Measurements from ENCODE around the gene GRIK3. TPM values are rescaled to one million over a fixed set of nuclear protein-coding genes. Genes with fewer than 3 reads are reported as not detected.
A peak's percentile ranks its signal among the peaks of the same experiment; 100 is the strongest.

GRIK3 gene
- total and polyA plus RNA-seq, 2 experiments from 2014 or later = under 0.01 TPM; not detected in 1

DNA sequence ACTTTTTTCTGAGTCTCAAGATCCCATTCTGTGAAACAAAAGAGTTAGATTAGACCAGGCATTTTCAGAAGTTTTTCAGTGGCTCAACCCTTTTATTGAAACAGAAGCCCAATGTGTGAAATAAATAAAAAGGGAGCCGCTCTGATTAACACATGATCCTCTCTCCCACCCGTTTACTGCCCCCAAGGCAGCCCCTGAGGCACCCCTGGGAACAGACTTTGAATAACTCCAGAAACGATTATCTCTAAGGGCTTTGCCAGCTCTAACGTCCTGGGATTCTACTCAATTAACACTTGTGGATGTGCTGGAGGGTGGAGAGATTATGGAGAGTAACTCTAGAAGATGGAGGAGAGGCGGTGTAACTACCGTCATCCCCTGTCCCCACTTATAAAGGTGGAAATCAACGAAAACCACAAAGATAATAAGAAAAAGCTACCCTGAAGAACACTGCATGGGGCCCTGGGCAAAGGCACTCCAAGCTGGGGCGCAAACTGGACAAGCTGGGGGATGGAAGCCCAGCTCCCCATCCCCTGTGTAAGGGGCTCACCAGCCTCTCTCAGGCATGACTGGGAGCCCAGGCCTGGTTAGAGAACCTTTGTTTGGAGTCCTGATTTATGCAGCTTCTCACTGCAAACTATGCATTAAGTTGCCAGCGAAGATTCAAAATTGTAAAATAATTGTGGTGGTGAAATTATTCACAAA lies 39.0 kb upstream of the GRIK3 start:
- Histone ChIP-seq H3K9me3 (ENCODE audit: low read depth) (no peaks in the 10 kb centered on the region), H3K9me2 (replicated peaks; ENCODE audit: insufficient read depth) (no peaks in the 10 kb centered on the region), H2AFZ (no peak overlapping the region), H4K20me1 (ENCODE audit: insufficient read depth, poor library complexity, severe bottlenecking) (no peaks in the 10 kb centered on the region), H3K27me3 (no peaks in the 10 kb centered on the region), H3K4me2 (no peak overlapping the region), H3K79me2 (no peaks in the 10 kb centered on the region), H3K36me3 (replicated peaks; ENCODE audit: insufficient read depth, low read depth) (no peaks in the 10 kb centered on the region), H3K27ac (no peak overlapping the region), H3K4me1 (ENCODE audit: insufficient read depth) (no peaks in the 10 kb centered on the region), H3K4me3 (no peak overlapping the region)
- DNase-seq (ENCODE audit: low spot score) = no peak
- TF ChIP-seq EZH2 (IDR thresholded peaks at IDR 0.05; ENCODE audit: borderline replicate concordance) (no peak), CTCF (IDR thresholded peaks at IDR 0.05; ENCODE audit: poor library complexity) (no peak), EZH2phosphoT487 (IDR thresholded peaks at IDR 0.05; ENCODE audit: low read depth, severe bottlenecking, unreplicated experiment) (no peak)
- WGBS (ENCODE audit: low lambda C conversion rate, missing lambda C conversion rate) = 66% methylated on average over 9 of the region's 9 CpGs

GRCh38 chr1:37071829-37072228 lies 37.5 kb upstream of the GRIK3 start:
- Histone ChIP-seq H3K36me3 (replicated peaks; ENCODE audit: insufficient read depth, low read depth) (no peaks in the 10 kb centered on the region), H2AFZ (no peak overlapping the region), H3K9me3 (ENCODE audit: low read depth) (no peaks in the 10 kb centered on the region), H4K20me1 (ENCODE audit: insufficient read depth, poor library complexity, severe bottlenecking) (no peaks in the 10 kb centered on the region), H3K79me2 (no peaks in the 10 kb centered on the region), H3K27ac (peak overlapping the region; percentile 80), H3K4me2 (no peak overlapping the region), H3K4me3 (no peak overlapping the region), H3K9me2 (replicated peaks; ENCODE audit: insufficient read depth) (no peaks in the 10 kb centered on the region), H3K4me1 (ENCODE audit: insufficient read depth) (no peaks in the 10 kb centered on the region), H3K27me3 (no peaks in the 10 kb centered on the region)
- peak; percentile 74 for DNase-seq (ENCODE audit: low spot score)
- TF ChIP-seq EZH2phosphoT487 (IDR thresholded peaks at IDR 0.05; ENCODE audit: low read depth, severe bottlenecking, unreplicated experiment) (no peak), CTCF (IDR thresholded peaks at IDR 0.05; ENCODE audit: poor library complexity) (no peak), EZH2 (IDR thresholded peaks at IDR 0.05; ENCODE audit: borderline replicate concordance) (no peak)
- 54% methylated on average over 7 of the region's 7 CpGs for WGBS (ENCODE audit: low lambda C conversion rate, missing lambda C conversion rate)

GRCh38 chr1:37070126-37070525 lies 35.8 kb upstream of the GRIK3 start:
- 52% methylated on average over 5 of the region's 5 CpGs for WGBS (ENCODE audit: low lambda C conversion rate, missing lambda C conversion rate)
- no peak overlapping the region for H3K27ac ChIP-seq
- H3K79me2 ChIP-seq = no peaks in the 10 kb centered on the region
- DNase-seq (ENCODE audit: low spot score) = no peak
- H3K36me3 ChIP-seq (replicated peaks; ENCODE audit: insufficient read depth, low read depth) = no peaks in the 10 kb centered on the region
- H3K4me2 ChIP-seq = no peak overlapping the region
- H3K4me3 ChIP-seq = no peak overlapping the region
- H3K27me3 ChIP-seq = no peaks in the 10 kb centered on the region
- no peaks in the 10 kb centered on the region for H3K9me2 ChIP-seq (replicated peaks; ENCODE audit: insufficient read depth)
- no peaks in the 10 kb centered on the region for H3K4me1 ChIP-seq (ENCODE audit: insufficient read depth)
- no peak overlapping the region for H2AFZ ChIP-seq
- no peaks in the 10 kb centered on the region for H3K9me3 ChIP-seq (ENCODE audit: low read depth)
- no peak for TF ChIP-seq CTCF (IDR thresholded peaks at IDR 0.05; ENCODE audit: poor library complexity)
- TF ChIP-seq EZH2 (IDR thresholded peaks at IDR 0.05; ENCODE audit: borderline replicate concordance) = no peak
- no peak for TF ChIP-seq EZH2phosphoT487 (IDR thresholded peaks at IDR 0.05; ENCODE audit: low read depth, severe bottlenecking, unreplicated experiment)
- H4K20me1 ChIP-seq (ENCODE audit: insufficient read depth, poor library complexity, severe bottlenecking) = no peaks in the 10 kb centered on the region
